Panc1 (cell line): ENCODE results near the gene MARK2.

Experiments
- CTCF ChIP-seq: fragments of 450-650 bp; IDR thresholded peaks from 2 replicates; pipeline ENCODE4 v1.5.1; 2017; ENCODE audit warnings: mild to moderate bottlenecking
- POLR2AphosphoS5 ChIP-seq: IDR thresholded peaks from 2 replicates; pipeline ENCODE4 v1.6.1; 2012; ENCODE audit warnings: mild to moderate bottlenecking, low read depth, low read length, moderate library complexity
- SIN3A ChIP-seq: IDR thresholded peaks from 2 replicates; pipeline ENCODE4 v1.6.1; 2012; ENCODE audit warnings: low read depth, mild to moderate bottlenecking, low read length, moderate library complexity, borderline replicate concordance; ENCODE audit not compliant: insufficient read depth
- TF ChIP-seq, protein P1 (sequence below), 2 experiments: IDR thresholded peaks; 2 replicates each; pipeline ENCODE4 v1.6.1; 2011 to 2012; ENCODE audit warnings: low read depth in 2 of 2, control low read depth in 1 of 2, low read length in 1 of 2, mild to moderate bottlenecking in 1 of 2, moderate library complexity in 1 of 2; ENCODE audit not compliant: insufficient read depth in 1 of 2

- TF ChIP-seq, protein P1, sequence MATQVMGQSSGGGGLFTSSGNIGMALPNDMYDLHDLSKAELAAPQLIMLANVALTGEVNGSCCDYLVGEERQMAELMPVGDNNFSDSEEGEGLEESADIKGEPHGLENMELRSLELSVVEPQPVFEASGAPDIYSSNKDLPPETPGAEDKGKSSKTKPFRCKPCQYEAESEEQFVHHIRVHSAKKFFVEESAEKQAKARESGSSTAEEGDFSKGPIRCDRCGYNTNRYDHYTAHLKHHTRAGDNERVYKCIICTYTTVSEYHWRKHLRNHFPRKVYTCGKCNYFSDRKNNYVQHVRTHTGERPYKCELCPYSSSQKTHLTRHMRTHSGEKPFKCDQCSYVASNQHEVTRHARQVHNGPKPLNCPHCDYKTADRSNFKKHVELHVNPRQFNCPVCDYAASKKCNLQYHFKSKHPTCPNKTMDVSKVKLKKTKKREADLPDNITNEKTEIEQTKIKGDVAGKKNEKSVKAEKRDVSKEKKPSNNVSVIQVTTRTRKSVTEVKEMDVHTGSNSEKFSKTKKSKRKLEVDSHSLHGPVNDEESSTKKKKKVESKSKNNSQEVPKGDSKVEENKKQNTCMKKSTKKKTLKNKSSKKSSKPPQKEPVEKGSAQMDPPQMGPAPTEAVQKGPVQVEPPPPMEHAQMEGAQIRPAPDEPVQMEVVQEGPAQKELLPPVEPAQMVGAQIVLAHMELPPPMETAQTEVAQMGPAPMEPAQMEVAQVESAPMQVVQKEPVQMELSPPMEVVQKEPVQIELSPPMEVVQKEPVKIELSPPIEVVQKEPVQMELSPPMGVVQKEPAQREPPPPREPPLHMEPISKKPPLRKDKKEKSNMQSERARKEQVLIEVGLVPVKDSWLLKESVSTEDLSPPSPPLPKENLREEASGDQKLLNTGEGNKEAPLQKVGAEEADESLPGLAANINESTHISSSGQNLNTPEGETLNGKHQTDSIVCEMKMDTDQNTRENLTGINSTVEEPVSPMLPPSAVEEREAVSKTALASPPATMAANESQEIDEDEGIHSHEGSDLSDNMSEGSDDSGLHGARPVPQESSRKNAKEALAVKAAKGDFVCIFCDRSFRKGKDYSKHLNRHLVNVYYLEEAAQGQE (IDR thresholded peaks at IDR 0.05; ENCODE audit: insufficient read depth in 1 of 2, low read depth in 2 of 2, low read length in 1 of 2): no peak
- peak; percentile 81 for TF ChIP-seq CTCF
- TF ChIP-seq POLR2AphosphoS5: no peak
- no peak for TF ChIP-seq SIN3A
These were observed 106.7 kb downstream of the MARK2 start for GRCh38 chr11:63945477-63946163.
